ENCODE data around the gene KCNMB4. TPM values are rescaled to one million over a fixed set of nuclear protein-coding genes. Genes with fewer than 3 reads are reported as not detected.

KCNMB4 gene
- total and polyA plus RNA-seq, 5 donors from 2014 or later = 0.06 to 1.8 (median 0.62) TPM

- H3K4me1 ChIP-seq (ENCODE audit: control insufficient read depth, insufficient read depth, low read length, poor library complexity, severe bottlenecking) = no peaks in the 10 kb centered on the region
- no peaks in the 10 kb centered on the region for H3K9me3 Mint-ChIP-seq
- DNase-seq (no peak), ATAC-seq (ENCODE audit: low read depth in 2 of 2) (no peak)
- peaks cover 16% of the 10 kb centered on the region for H3K27me3 Mint-ChIP-seq
- H3K27ac ChIP-seq (ENCODE audit: insufficient read depth, low read length, poor library complexity, severe bottlenecking) = no peak overlapping the region
- peaks cover 7% of the 10 kb centered on the region for H3K27me3 ChIP-seq (ENCODE audit: control insufficient read depth, insufficient read depth, low read length)
- H3K36me3 Mint-ChIP-seq = no peaks in the 10 kb centered on the region
- H3K27ac Mint-ChIP-seq = no peak overlapping the region
- no peak overlapping the region for H3K4me3 Mint-ChIP-seq
- no peak overlapping the region for H3K4me3 ChIP-seq (ENCODE audit: low read depth, low read length)
- H3K4me1 Mint-ChIP-seq = peaks cover 4 to 13% (median 11%) of the 10 kb centered on the region in 4 donors
- peaks cover 6% of the 10 kb centered on the region for H3K36me3 ChIP-seq (ENCODE audit: control insufficient read depth, insufficient read depth, low read length)
- no peaks in the 10 kb centered on the region for H3K9me3 ChIP-seq (ENCODE audit: control insufficient read depth in 2 of 2, low read length in 2 of 2)
Measured at GRCh38 chr12:70359458-70360197, 6.5 kb upstream of the KCNMB4 start.

- no peak for ATAC-seq (ENCODE audit: low read depth in 2 of 2)
Measured at GRCh38 chr12:70360218-70360617, 5.9 kb upstream of the KCNMB4 start.

GRCh38 chr12:70364695-70365397, 1.2 kb upstream of the KCNMB4 start:
- Mint-ChIP-seq H3K36me3 (no peaks in the 10 kb centered on the region), H3K27me3 (peaks cover 43% of the 10 kb centered on the region), H3K27ac (no peak overlapping the region), H3K9me3 (no peaks in the 10 kb centered on the region), H3K4me3 (peak overlapping the region; percentile 77 to 93 (median 88)), H3K4me1 (peaks cover 4 to 33% (median 17%) of the 10 kb centered on the region in 4 donors)
- ATAC-seq (ENCODE audit: low read depth in 2 of 2) (no peak), DNase-seq (no peak)
- H3K9me3 ChIP-seq (ENCODE audit: control insufficient read depth in 2 of 2, low read length in 2 of 2) = no peaks in the 10 kb centered on the region
- H3K4me1 ChIP-seq (ENCODE audit: control insufficient read depth, insufficient read depth, low read length, poor library complexity, severe bottlenecking) = peaks cover 24% of the 10 kb centered on the region
- peak overlapping the region; percentile 23 for H3K4me3 ChIP-seq (ENCODE audit: low read depth, low read length)
- H3K36me3 ChIP-seq (ENCODE audit: control insufficient read depth, insufficient read depth, low read length) = no peaks in the 10 kb centered on the region
- H3K27me3 ChIP-seq (ENCODE audit: control insufficient read depth, insufficient read depth, low read length) = peaks cover 14% of the 10 kb centered on the region
- H3K27ac ChIP-seq (ENCODE audit: insufficient read depth, low read length, poor library complexity, severe bottlenecking) = no peak overlapping the region

More at GRCh38 chr12:70360218-70360617, 5.9 kb upstream of the KCNMB4 start:
- peaks cover 3% of the 10 kb centered on the region for H3K4me1 ChIP-seq (ENCODE audit: control insufficient read depth, insufficient read depth, low read length, poor library complexity, severe bottlenecking)
- no peak overlapping the region for H3K4me3 Mint-ChIP-seq
- H3K27me3 Mint-ChIP-seq = peaks cover 22% of the 10 kb centered on the region
- peaks cover under 1% of the 10 kb centered on the region for H3K36me3 ChIP-seq (ENCODE audit: control insufficient read depth, insufficient read depth, low read length)
- no peaks in the 10 kb centered on the region for H3K9me3 Mint-ChIP-seq
- DNase-seq = no peak
- H3K27ac Mint-ChIP-seq = no peak overlapping the region
- H3K4me1 Mint-ChIP-seq = peaks cover 6 to 17% (median 13%) of the 10 kb centered on the region in 4 donors
- H3K27me3 ChIP-seq (ENCODE audit: control insufficient read depth, insufficient read depth, low read length) = peaks cover 7% of the 10 kb centered on the region
- no peak overlapping the region for H3K4me3 ChIP-seq (ENCODE audit: low read depth, low read length)
- no peak overlapping the region for H3K27ac ChIP-seq (ENCODE audit: insufficient read depth, low read length, poor library complexity, severe bottlenecking)
- no peaks in the 10 kb centered on the region for H3K9me3 ChIP-seq (ENCODE audit: control insufficient read depth in 2 of 2, low read length in 2 of 2)
- H3K36me3 Mint-ChIP-seq = no peaks in the 10 kb centered on the region

DNA sequence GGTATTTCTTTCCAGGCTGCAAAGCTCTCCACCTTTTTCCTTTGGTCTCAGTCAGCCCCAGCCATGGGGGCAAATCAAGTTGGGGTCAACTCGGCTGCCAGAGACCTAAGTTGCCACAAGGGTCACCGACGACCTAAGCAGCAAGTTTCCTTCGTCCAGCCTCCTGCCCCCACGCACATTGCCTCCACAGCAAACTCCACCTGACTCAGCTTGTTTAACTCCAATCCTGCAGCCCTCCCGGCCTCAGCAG, 767 bp upstream of the KCNMB4 start:
- peaks cover 43% of the 10 kb centered on the region for H3K27me3 Mint-ChIP-seq
- H3K9me3 Mint-ChIP-seq = no peaks in the 10 kb centered on the region
- Histone ChIP-seq H3K4me1 (ENCODE audit: control insufficient read depth, insufficient read depth, low read length, poor library complexity, severe bottlenecking) (peaks cover 24% of the 10 kb centered on the region), H3K9me3 (ENCODE audit: control insufficient read depth in 2 of 2, low read length in 2 of 2) (no peaks in the 10 kb centered on the region), H3K4me3 (ENCODE audit: low read depth, low read length) (peak overlapping the region; percentile 23), H3K36me3 (ENCODE audit: control insufficient read depth, insufficient read depth, low read length) (no peaks in the 10 kb centered on the region), H3K27ac (ENCODE audit: insufficient read depth, low read length, poor library complexity, severe bottlenecking) (no peak overlapping the region), H3K27me3 (ENCODE audit: control insufficient read depth, insufficient read depth, low read length) (peaks cover 14% of the 10 kb centered on the region)
- DNase-seq (no peak), ATAC-seq (ENCODE audit: low read depth in 2 of 2) (no peak)
- no peaks in the 10 kb centered on the region for H3K36me3 Mint-ChIP-seq
- H3K27ac Mint-ChIP-seq = no peak overlapping the region
- H3K4me1 Mint-ChIP-seq = peaks cover 4 to 33% (median 17%) of the 10 kb centered on the region in 4 donors
- H3K4me3 Mint-ChIP-seq = peak overlapping the region; percentile 77 to 93 (median 88)

DNA sequence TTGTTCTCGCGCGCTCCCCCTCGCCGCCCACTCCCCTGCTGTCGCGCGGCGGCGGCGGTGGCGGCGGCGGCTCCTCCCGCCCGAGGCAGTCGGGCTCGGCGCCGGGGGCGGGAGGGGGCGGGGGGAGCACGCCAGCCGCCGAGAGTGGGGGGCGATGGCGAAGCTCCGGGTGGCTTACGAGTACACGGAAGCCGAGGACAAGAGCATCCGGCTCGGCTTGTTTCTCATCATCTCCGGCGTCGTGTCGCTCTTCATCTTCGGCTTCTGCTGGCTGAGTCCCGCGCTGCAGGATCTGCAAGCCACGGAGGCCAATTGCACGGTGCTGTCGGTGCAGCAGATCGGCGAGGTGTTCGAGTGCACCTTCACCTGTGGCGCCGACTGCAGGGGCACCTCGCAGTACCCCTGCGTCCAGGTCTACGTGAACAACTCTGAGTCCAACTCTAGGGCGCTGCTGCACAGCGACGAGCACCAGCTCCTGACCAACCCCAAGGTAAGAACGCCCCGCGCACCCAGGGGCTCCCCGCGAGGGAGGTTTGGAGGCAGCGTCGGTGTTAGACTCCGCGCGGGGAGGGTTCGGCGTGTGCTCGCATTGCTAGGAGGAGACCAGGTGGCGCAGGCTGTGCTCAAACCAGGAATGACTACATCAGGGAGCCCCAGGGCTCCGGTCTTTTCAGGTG, 629 bp downstream of the KCNMB4 start:
- no peaks in the 10 kb centered on the region for H3K36me3 Mint-ChIP-seq
- Histone ChIP-seq H3K36me3 (ENCODE audit: control insufficient read depth, insufficient read depth, low read length) (no peaks in the 10 kb centered on the region), H3K4me1 (ENCODE audit: control insufficient read depth, insufficient read depth, low read length, poor library complexity, severe bottlenecking) (peaks cover 24% of the 10 kb centered on the region), H3K27ac (ENCODE audit: insufficient read depth, low read length, poor library complexity, severe bottlenecking) (peak overlapping the region; percentile 20), H3K27me3 (ENCODE audit: control insufficient read depth, insufficient read depth, low read length) (peaks cover 14% of the 10 kb centered on the region), H3K9me3 (ENCODE audit: control insufficient read depth in 2 of 2, low read length in 2 of 2) (no peaks in the 10 kb centered on the region), H3K4me3 (ENCODE audit: low read depth, low read length) (peak overlapping the region; percentile 68)
- DNase-seq = peak; percentile 56 to 86 (median 73)
- H3K4me1 Mint-ChIP-seq = peaks cover 4 to 33% (median 17%) of the 10 kb centered on the region in 4 donors
- peak overlapping the region; percentile 93 to 99 (median 96) for H3K4me3 Mint-ChIP-seq
- peaks cover 47% of the 10 kb centered on the region for H3K27me3 Mint-ChIP-seq
- H3K27ac Mint-ChIP-seq = peak overlapping the region; percentile 48 to 95 (median 88)
- ATAC-seq (ENCODE audit: low read depth in 2 of 2) = peak; percentile 73 to 76
- H3K9me3 Mint-ChIP-seq = no peaks in the 10 kb centered on the region

DNA sequence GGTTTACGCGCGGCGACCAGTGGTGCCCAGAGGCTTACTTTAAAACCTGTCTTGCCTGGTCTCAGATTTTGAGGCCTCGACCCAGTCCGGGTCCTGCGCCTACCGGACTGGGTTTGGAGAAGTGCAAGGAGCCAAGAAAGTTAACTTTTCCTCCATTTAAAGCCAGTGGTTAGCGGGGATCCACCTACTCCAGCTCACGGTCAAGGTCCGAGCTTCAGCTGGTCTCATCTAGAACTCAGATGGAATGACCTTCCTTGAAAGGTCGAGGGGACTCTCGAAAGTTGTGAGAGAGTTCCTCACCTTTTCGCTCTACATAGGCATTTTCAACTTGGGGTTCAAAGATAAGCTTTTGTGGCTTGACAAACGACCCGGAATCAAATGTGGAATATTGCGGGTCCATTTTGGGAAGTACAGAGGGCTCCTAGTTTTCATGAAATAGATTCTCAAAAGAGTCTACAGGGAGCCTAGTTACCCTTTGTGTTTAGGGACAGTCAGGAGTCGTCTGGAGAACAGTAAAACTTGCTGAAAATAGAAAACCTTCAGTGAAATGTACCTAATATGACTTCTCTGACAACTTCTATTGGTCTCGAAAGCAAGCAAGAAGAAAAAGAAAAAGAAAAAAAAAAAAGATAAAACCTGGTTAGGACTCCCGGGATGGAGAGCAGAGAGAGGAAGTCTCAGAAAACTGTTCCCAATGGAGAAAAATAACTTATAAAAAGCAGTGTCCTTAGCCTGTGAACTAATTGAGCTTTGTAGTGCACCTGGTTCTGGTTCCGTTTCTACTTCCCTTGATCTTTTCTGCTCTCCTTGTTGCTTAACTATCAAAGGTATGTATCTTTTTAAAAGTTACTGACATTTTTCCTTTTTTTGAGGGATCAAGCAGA, 1.4 kb downstream of the KCNMB4 start:
- H3K36me3 Mint-ChIP-seq = no peaks in the 10 kb centered on the region
- Histone ChIP-seq H3K9me3 (ENCODE audit: control insufficient read depth in 2 of 2, low read length in 2 of 2) (no peaks in the 10 kb centered on the region), H3K4me3 (ENCODE audit: low read depth, low read length) (peak overlapping the region; percentile 68), H3K27me3 (ENCODE audit: control insufficient read depth, insufficient read depth, low read length) (peaks cover 14% of the 10 kb centered on the region), H3K27ac (ENCODE audit: insufficient read depth, low read length, poor library complexity, severe bottlenecking) (peak overlapping the region; percentile 20), H3K4me1 (ENCODE audit: control insufficient read depth, insufficient read depth, low read length, poor library complexity, severe bottlenecking) (peaks cover 24% of the 10 kb centered on the region), H3K36me3 (ENCODE audit: control insufficient read depth, insufficient read depth, low read length) (no peaks in the 10 kb centered on the region)
- H3K9me3 Mint-ChIP-seq = no peaks in the 10 kb centered on the region
- H3K4me3 Mint-ChIP-seq = peak overlapping the region; percentile 93 to 99 (median 96)
- ATAC-seq (ENCODE audit: low read depth in 2 of 2) (no peak), DNase-seq (no peak)
- H3K27ac Mint-ChIP-seq = peak overlapping the region in 2 of 3 donors; percentile 88 to 95
- peaks cover 45% of the 10 kb centered on the region for H3K27me3 Mint-ChIP-seq
- peaks cover 4 to 33% (median 17%) of the 10 kb centered on the region in 4 donors for H3K4me1 Mint-ChIP-seq

DNA sequence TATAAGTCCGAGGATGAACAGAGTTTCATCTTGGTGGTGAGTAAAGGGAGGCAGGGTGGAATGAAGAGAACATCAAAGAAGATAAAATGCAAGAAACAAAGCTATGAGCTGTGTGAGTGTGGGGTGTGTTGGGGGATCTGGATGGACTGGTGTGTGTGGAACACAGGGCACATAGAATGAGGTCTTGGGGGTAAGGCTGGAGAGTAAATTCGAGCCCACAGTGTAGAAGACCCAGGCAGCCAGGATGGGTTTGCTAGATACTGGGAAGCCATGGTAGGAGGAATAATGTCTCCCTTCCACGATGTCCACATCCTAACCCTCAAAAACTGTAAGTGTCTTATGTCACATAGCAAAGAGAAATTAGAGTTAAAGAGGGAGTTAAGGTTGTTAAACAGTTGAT, 6.8 kb downstream of the KCNMB4 start:
- Histone ChIP-seq H3K4me1 (ENCODE audit: control insufficient read depth, insufficient read depth, low read length, poor library complexity, severe bottlenecking) (peaks cover under 1% of the 10 kb centered on the region), H3K4me3 (ENCODE audit: low read depth, low read length) (no peak overlapping the region), H3K36me3 (ENCODE audit: control insufficient read depth, insufficient read depth, low read length) (no peaks in the 10 kb centered on the region), H3K27me3 (ENCODE audit: control insufficient read depth, insufficient read depth, low read length) (peaks cover 5% of the 10 kb centered on the region), H3K9me3 (ENCODE audit: control insufficient read depth in 2 of 2, low read length in 2 of 2) (no peaks in the 10 kb centered on the region), H3K27ac (ENCODE audit: insufficient read depth, low read length, poor library complexity, severe bottlenecking) (no peak overlapping the region)
- H3K4me3 Mint-ChIP-seq = no peak overlapping the region
- peaks cover 12% of the 10 kb centered on the region for H3K27me3 Mint-ChIP-seq
- peaks cover 0 to 1% (median 0%) of the 10 kb centered on the region in 7 donors for H3K9me3 Mint-ChIP-seq
- ATAC-seq (ENCODE audit: low read depth in 2 of 2) = no peak
- H3K27ac Mint-ChIP-seq = no peak overlapping the region
- peaks cover 0 to under 1% (median 0%) of the 10 kb centered on the region in 4 donors for H3K4me1 Mint-ChIP-seq
- no peak for DNase-seq
- peaks cover 4% of the 10 kb centered on the region for H3K36me3 Mint-ChIP-seq
